ENCODE data around the gene MPZL3. TPM values are rescaled to one million over a fixed set of nuclear protein-coding genes. Genes with fewer than 3 reads are reported as not detected.

MPZL3 gene
- total and polyA plus RNA-seq, 2 experiments from 2014 or later = 10.2 to 20.6 TPM

GRCh38 chr11:118281284-118281683, 29.1 kb upstream of the MPZL3 start:
- H2AFZ ChIP-seq = no peak overlapping the region
- 88% methylated on average over 1 of the region's 1 CpG for WGBS (ENCODE audit: low lambda C conversion rate, missing lambda C conversion rate)
- no peaks in the 10 kb centered on the region for H3K79me2 ChIP-seq

GRCh38 chr11:118277312-118277711, 25.1 kb upstream of the MPZL3 start:
- Histone ChIP-seq H4K20me1 (ENCODE audit: insufficient read depth, poor library complexity, severe bottlenecking) (no peaks in the 10 kb centered on the region), H3K36me3 (replicated peaks; ENCODE audit: insufficient read depth, low read depth) (no peaks in the 10 kb centered on the region), H3K4me3 (no peak overlapping the region), H3K27ac (peak overlapping the region; percentile 49), H3K4me2 (no peak overlapping the region), H3K9me2 (replicated peaks; ENCODE audit: insufficient read depth) (no peaks in the 10 kb centered on the region), H2AFZ (no peak overlapping the region), H3K27me3 (no peaks in the 10 kb centered on the region), H3K4me1 (ENCODE audit: insufficient read depth) (no peaks in the 10 kb centered on the region), H3K79me2 (no peaks in the 10 kb centered on the region), H3K9me3 (ENCODE audit: low read depth) (no peaks in the 10 kb centered on the region)
- WGBS (ENCODE audit: low lambda C conversion rate, missing lambda C conversion rate) = 86% methylated on average over 1 of the region's 1 CpG
- TF ChIP-seq EZH2phosphoT487 (IDR thresholded peaks at IDR 0.05; ENCODE audit: low read depth, severe bottlenecking, unreplicated experiment) (no peak), CTCF (IDR thresholded peaks at IDR 0.05; ENCODE audit: poor library complexity) (no peak), EZH2 (IDR thresholded peaks at IDR 0.05; ENCODE audit: borderline replicate concordance) (no peak)
- no peak for DNase-seq (ENCODE audit: low spot score)

More at GRCh38 chr11:118281284-118281683, 29.1 kb upstream of the MPZL3 start:
- H3K9me2 ChIP-seq (replicated peaks; ENCODE audit: insufficient read depth) = no peaks in the 10 kb centered on the region
- no peaks in the 10 kb centered on the region for H3K36me3 ChIP-seq (replicated peaks; ENCODE audit: insufficient read depth, low read depth)
- peaks cover 4% of the 10 kb centered on the region for H3K4me1 ChIP-seq (ENCODE audit: insufficient read depth)
- no peak for DNase-seq (ENCODE audit: low spot score)
- H3K27ac ChIP-seq = no peak overlapping the region
- TF ChIP-seq EZH2phosphoT487 (IDR thresholded peaks at IDR 0.05; ENCODE audit: low read depth, severe bottlenecking, unreplicated experiment) (no peak), CTCF (IDR thresholded peaks at IDR 0.05; ENCODE audit: poor library complexity) (no peak)
- H3K4me2 ChIP-seq = no peak overlapping the region
- H3K4me3 ChIP-seq = no peak overlapping the region
- H3K9me3 ChIP-seq (ENCODE audit: low read depth) = no peaks in the 10 kb centered on the region
- no peaks in the 10 kb centered on the region for H4K20me1 ChIP-seq (ENCODE audit: insufficient read depth, poor library complexity, severe bottlenecking)
- no peaks in the 10 kb centered on the region for H3K27me3 ChIP-seq

- Histone ChIP-seq H3K4me2 (no peak overlapping the region), H3K36me3 (replicated peaks; ENCODE audit: insufficient read depth, low read depth) (no peaks in the 10 kb centered on the region), H3K27ac (peak overlapping the region; percentile 40), H3K9me2 (replicated peaks; ENCODE audit: insufficient read depth) (no peaks in the 10 kb centered on the region), H3K27me3 (no peaks in the 10 kb centered on the region), H3K4me3 (no peak overlapping the region), H3K9me3 (ENCODE audit: low read depth) (no peaks in the 10 kb centered on the region), H2AFZ (no peak overlapping the region), H3K79me2 (no peaks in the 10 kb centered on the region), H4K20me1 (ENCODE audit: insufficient read depth, poor library complexity, severe bottlenecking) (no peaks in the 10 kb centered on the region), H3K4me1 (ENCODE audit: insufficient read depth) (peaks cover 3% of the 10 kb centered on the region)
- TF ChIP-seq CTCF (IDR thresholded peaks at IDR 0.05; ENCODE audit: poor library complexity) = no peak
- no peak for TF ChIP-seq EZH2phosphoT487 (IDR thresholded peaks at IDR 0.05; ENCODE audit: low read depth, severe bottlenecking, unreplicated experiment)
- no peak for TF ChIP-seq EZH2 (IDR thresholded peaks at IDR 0.05; ENCODE audit: borderline replicate concordance)
- WGBS (ENCODE audit: low lambda C conversion rate, missing lambda C conversion rate) = 67% methylated on average over 1 of the region's 1 CpG
- DNase-seq (ENCODE audit: low spot score) = no peak
Measured at GRCh38 chr11:118276422-118276821, 24.3 kb upstream of the MPZL3 start.

- Histone ChIP-seq H2AFZ (no peak overlapping the region), H3K27ac (peak overlapping the region; percentile 27), H3K9me3 (ENCODE audit: low read depth) (no peaks in the 10 kb centered on the region), H3K9me2 (replicated peaks; ENCODE audit: insufficient read depth) (no peaks in the 10 kb centered on the region), H3K4me1 (ENCODE audit: insufficient read depth) (peaks cover 3% of the 10 kb centered on the region), H3K4me2 (no peak overlapping the region), H4K20me1 (ENCODE audit: insufficient read depth, poor library complexity, severe bottlenecking) (no peaks in the 10 kb centered on the region), H3K36me3 (replicated peaks; ENCODE audit: insufficient read depth, low read depth) (no peaks in the 10 kb centered on the region), H3K4me3 (no peak overlapping the region), H3K27me3 (no peaks in the 10 kb centered on the region), H3K79me2 (no peaks in the 10 kb centered on the region)
- 74% methylated on average over 4 of the region's 4 CpGs for WGBS (ENCODE audit: low lambda C conversion rate, missing lambda C conversion rate)
- TF ChIP-seq EZH2phosphoT487 (IDR thresholded peaks at IDR 0.05; ENCODE audit: low read depth, severe bottlenecking, unreplicated experiment) = no peak
- TF ChIP-seq CTCF (IDR thresholded peaks at IDR 0.05; ENCODE audit: poor library complexity) = no peak
- TF ChIP-seq EZH2 (IDR thresholded peaks at IDR 0.05; ENCODE audit: borderline replicate concordance) = no peak
- DNase-seq (ENCODE audit: low spot score) = no peak
Measured at GRCh38 chr11:118275176-118275575, 23.0 kb upstream of the MPZL3 start.

Data from hepatocyte (in vitro differentiated cells).